Bone marrow (tissue), 2 donors: ENCODE measurements around the gene PTAR1.

Experiments
- DNase-seq, 2 donors: peaks; one replicate each; lab custom pipeline; 2025; lab: John Stamatoyannopoulos, UW

PTAR1 gene

GRCh38 chr9:69750085-69750484 is 9.7 kb downstream of the PTAR1 start:
- DNase-seq, result no peak

DNA sequence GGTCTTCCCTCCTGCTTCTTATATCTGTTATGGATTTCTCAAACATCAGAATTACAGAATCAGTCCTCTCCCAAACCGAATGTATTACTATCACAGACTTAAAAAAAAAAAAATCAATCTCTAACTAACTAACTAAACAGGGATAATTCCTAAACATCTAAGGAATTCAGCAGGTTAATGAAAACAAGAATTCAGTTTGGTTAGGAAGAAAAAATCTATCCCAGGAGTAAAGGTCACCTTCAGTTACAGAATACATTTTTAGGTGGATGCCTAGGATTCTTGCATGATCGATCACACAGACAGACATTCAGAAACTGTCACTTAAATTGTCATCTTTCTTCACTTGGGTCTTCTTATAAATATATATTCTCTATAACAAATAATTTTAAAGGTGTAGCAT is 11.5 kb downstream of the PTAR1 start:
- DNase-seq, result no peak

DNA sequence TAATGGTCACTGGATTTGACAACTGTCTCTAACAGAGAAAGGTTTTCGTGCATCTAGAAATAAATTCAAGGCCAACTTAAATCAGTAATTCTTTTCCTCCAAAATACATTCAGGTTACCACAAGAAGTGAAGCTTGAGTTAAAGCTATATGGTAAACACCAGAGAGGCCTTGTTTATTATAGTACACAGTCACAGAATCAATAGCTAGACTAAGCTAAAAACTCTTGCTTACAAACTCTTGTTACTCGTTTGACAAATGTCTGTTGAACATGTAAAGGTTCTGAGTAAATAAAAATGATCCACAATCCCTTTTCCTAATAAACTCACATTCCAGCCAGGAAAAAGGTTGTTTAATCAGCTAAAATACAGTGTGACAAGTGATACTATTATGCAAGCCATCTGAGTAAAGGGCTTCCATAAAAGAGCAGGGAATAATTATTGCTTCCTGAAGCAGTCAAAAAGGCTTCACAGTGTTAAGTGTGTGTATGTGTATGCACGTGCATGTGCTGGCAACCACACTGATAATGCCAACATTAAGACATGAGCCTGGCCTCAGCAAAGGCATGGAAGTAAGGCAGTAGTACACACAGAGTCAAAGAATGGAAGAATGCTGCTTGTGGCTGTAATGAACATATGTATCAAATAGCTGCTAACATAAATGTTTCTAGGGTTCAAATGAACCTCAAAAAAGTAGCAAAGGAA is 12.8 kb downstream of the PTAR1 start:
- no peak for DNase-seq

DNA sequence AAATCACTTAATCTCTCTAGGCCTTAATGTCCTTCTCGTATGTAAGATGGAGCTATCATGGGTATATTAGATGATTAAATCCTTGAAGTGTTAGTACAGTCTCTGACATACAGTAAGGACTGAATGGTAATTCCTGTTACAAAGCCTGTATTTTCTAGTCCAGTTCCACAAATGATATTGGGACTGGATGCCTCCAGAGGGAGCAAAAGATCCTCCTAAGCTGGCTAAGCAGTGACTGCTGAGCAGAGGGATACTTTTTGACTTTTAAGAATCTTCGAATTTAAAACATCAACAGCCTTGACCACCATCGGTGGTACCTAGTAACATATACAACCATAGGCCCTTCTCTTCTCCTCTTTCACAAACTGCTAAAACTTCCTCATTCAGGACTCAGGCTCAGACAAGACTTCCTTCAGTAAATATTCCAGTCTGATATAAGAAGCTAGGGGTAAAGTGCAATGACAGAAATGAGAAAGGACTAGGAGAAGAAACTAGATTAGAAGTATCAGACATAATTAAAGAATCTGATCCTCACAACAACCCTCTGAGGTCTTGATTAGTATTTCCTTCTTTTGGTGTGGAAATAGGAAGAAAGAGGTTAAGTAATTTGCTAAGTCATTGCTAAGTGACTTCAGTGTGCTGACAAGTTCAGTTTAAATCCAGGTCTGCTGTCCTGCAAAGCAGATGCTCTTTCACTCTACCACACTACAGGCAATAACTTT is 13.9 kb downstream of the PTAR1 start:
- peak in 1 of 2 donors; percentile 44 for DNase-seq

GRCh38 chr9:69744688-69745380 is 15.0 kb downstream of the PTAR1 start:
- DNase-seq, result no peak

GRCh38 chr9:69743930-69744329 is 15.9 kb downstream of the PTAR1 start:
- DNase-seq, result no peak

DNA sequence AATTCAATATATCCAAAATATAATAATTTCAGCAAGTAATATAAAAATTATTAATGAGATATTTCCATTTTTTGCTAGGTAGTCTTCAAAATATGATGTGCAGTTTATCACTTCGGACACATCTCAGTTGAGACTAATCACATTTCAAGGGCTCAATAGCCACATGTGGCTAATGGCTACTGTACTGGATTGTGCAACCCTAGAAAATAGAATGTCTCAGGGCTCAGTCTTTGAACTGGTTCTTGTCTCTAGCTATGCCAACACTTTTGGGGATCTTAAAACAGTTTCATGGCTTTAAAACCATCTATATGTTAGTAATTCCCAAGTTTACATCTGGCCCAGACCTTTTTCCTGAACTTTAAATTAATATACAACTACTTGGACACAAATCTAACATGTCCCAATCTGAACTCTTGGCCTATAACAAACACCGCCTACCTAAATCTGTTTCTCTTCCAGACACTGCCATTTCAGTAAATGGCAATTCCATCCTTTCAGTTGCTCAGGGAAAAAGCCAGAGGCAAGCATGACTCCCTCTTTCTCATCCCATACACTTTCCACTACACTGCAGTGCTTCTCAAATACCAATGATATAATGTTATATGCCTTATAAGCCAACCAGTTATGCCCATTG is 18.8 kb downstream of the PTAR1 start:
- DNase-seq, result no peak

DNA sequence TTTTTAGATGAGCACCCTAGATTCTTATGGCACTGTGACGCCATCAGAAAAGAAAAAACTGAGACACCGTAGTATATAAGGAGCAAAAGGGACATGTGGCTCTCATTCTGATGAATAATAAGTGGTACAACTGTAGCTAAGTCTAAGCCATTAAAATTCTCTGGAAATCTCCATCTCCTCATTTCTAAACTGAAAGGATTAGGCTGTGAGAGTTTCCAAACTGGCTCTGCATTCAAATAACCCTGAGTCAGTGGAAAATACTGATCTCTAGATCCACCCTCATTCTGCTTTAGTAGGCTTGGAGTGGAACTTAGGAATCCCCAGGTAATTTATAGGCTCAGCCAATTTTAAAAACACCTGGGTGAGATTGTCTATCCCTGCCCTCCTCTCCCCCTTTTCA is 28.5 kb downstream of the PTAR1 start:
- DNase-seq, result no peak

- DNase-seq, result no peak
Measured at GRCh38 chr9:69719983-69720382, 39.8 kb downstream of the PTAR1 start.

DNA sequence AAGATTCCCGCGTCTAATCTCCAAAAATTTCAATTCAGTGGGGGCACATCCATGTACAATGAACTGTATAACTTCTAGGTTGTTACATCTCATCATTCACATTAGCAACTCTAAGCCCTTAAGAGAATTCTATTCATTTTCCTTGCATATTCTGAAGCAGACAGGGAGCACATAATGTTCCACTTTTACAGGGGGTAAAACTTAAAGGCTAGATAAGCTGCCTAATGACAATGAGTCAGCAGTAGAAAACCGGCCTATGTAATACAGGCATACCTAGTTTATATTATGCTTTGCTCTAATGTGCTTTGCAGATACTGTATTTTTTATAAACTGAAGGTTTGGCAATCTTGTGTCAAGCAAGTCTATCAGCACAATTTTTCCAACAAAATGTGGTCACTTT is 40.4 kb downstream of the PTAR1 start:
- no peak for DNase-seq

- no peak for DNase-seq
Measured at GRCh38 chr9:69718218-69718617, 41.6 kb downstream of the PTAR1 start.

DNA sequence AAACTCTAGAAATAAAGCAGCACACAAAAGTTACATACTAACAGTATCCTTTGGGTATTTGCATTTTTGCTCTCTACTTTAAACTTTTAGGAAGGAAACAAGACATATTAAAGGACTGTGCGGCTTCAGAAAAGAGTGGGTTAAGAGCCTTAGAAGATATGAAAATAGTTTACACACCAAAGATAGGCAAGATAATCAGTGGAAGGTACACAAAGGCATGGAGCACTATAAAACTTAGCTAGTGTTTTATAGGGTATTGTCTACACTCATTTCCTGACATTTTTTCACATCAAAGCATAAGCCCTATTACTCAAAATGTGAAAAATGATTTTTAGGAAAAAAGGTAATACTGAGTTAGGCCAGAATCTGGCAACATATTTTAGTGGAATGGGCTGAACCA is 44.0 kb downstream of the PTAR1 start:
- DNase-seq, result no peak

DNA sequence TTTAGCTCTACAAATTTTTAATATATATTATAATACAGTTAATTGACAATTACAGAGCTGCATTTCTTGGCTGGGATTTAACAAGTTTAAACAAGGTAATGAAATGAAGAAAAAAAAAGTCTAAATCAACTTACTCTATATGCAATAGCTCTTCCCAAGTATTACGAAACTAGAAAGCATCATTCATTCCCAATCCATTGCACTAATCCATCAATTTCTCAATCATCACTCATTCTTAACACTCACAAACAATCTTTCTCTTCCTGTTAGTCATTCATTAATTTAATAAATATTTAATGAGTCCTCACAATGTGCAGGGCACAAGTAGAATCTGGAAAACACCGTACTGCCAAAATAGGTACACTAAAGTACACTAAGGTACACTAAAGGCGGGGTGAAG is 44.7 kb downstream of the PTAR1 start:
- no peak for DNase-seq

DNA sequence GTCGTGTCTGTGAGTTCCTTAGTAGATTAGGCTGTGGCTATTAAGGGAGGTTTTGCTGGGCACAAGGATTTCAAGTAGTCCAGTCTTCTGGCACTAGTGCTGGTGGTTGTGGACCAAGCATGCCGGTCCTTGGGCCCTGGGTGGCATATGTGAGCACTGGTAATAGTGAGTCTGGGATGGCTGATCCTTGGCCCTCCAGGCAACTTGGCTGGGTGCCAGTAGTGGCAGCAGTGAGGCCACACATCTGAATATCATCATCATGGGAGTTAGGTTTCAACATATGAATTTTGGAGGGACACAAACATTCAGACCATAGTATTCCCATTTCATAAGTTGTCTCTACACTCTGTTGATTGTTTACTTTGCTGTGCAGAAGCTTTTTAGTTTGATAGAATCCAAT is 62.3 kb downstream of the PTAR1 start:
- DNase-seq, result no peak

- DNase-seq, result no peak
Measured at GRCh38 chr9:69696802-69697201, 63.0 kb downstream of the PTAR1 start.

DNA sequence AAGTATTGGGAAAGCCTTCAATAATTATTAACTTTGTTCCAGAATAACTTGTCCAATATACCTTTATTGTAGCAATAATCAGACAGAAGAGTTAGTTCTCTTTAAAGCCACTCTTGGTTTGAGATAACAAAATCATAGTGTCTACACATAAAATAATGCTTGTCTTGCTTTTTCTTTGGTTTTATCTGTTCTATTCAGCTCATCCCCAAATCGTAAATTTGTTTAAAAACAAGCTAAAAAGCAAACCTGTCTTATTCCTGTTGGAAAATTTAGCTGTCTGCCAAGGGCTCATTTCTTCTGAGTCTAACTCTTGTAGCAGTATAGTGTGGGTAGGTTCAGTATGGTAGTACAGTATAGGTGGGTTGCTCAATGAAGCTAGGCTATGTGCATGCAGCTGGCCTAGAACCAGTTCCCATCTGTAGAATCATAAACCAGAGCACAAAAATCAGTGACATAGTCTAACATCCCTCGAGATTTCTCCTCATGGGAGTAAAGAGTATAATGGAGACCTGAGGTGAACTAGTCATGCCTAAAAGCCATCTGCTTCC is 69.7 kb downstream of the PTAR1 start:
- DNase-seq, result no peak

- no peak for DNase-seq
Measured at GRCh38 chr9:69683927-69684326, 75.9 kb downstream of the PTAR1 start.

- no peak for DNase-seq
Measured at GRCh38 chr9:69678843-69679538, 80.8 kb downstream of the PTAR1 start.

DNA sequence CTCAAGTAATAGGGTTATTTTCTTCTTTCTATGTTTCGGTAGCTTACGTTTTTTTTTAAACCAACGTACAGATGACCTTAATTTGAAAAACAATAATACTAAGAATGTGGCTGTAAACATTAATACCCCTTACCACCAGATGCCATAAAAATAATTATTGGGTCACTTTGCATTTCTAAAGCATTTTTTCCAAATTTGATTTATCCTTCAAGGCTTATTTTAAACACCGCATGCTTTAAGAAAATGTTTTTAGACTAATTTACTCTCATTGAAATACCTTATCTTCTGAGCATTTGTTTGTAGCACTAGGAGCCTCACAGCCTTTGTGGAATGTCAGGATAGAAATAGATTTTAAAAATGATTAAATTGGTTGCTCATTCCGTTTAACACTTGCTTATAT is 81.9 kb downstream of the PTAR1 start:
- no peak for DNase-seq

DNA sequence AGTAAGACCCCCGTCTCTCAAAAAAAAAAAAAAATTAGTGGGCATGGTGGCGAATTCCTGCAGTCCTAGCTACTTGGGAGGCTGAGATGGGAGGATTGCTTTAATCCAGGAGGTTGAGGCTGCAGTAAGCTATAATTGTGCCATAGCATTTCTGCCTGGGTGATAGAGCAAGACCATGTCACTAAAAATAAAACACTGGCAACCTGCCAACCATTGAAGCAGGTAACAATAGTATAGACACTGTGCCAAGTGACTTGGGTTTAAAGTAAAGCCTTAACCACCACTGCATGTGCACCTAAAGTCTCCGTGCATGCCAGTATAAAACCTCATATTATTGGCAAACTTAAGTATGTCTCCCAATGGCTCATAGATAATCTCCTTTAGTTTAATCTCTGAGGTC is 84.2 kb downstream of the PTAR1 start:
- DNase-seq, result no peak

DNA sequence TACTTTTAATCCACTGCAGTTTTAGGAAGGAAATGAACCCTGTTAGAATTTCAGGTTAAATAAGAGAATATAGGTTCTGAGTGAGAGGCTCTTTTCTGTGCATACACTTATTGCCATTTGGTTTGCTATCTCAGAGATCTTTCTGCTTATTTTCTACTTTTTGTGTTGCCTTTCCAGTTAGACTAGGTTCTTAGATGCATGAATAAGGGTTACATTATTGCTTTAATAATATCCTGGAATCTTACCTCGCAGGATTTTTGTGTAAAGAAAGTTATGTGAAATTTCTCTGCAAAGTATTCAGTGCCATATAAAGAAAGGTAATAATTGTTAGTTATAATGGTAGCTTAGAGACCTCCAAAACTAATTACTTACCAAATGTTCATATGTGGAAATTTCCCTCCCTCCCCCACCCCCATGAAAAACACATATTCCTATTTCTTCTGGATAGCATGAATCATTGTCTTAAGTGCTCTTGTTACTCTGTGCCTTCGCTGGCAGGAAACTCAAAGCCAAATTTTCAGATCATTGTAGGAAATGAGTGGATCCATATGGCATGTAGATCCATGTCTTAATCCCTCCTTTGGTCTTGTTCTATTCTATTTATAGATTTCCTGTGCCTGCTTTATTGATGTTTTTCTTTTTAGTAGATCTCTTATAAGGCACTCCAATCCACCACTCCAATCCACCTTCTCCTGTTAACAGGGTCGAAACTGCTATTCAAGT is 84.9 kb downstream of the PTAR1 start:
- DNase-seq, result no peak
